LoVo (cell line): ENCODE results near the gene DCLRE1B.

Source experiments
- DNase-seq: peaks from one replicate; pipeline ENCODE4 v3.0.0-alpha.2; 2016; ENCODE audit warnings: low spot score

Gene DCLRE1B

DNA sequence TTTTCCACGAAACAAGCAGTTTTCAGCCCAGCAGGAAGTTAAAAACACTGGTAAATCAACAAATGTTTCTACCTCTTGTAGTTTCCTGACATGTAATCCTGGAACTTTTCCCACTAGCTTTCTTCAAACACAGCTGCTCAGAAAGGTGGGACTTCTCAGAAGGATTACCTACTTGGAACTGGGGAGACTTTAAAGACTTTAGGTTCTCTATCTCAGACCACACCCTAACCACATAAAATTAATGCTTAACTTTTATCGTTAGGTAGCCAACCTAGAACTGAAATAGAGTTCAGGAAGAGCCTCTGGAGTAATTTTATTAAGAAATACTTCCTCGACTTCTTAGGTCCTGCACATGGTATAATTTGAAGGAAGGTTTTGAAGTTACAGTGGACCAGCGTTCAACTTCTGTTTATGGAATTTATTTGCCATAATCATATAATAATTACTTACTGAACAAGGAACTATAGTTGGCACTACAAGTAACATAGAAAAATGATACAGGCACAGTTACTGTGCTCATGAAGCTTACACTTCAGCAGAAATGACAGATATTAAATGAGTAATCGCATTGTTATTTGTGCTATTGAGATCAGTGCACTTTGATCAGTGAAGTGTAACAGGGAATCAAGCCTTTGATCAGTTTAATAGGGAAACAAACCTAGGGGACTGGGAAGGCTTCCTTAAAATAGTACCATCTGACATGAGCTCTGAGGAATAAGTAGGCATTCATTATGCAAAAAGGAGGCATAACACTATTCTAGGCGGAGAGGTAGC lies 17.5 kb upstream of the DCLRE1B start, which contains the start of gene BCL2L15:
BCL2L15 (minus strand) TSS at position 180 of the 774 bp plus-strand sequence. CDS start 206 bp downstream, outside the sequence.
- peak; percentile 84 for DNase-seq

DNA sequence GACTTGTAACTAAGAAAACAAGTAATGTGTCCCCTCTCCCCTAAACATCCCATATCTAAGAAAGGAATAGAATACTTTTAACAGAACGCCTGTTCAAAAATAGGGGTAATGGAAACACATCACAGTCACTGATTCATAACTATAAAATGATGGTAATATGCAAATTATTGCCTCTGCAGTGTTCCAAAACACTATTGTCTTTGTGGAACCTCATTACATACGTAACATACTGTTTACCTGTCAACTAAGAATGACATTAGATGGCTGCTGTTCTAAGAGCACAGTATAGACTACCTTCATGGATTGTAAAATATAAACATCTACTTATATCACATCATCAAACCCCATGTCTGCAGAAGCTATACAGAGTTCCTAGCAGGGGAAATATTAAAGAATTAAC lies 14.3 kb upstream of the DCLRE1B start:
- no peak for DNase-seq

GRCh38 chr1:113891631-113892220 lies 13.4 kb upstream of the DCLRE1B start:
- DNase-seq, result no peak

- DNase-seq, result no peak
These were observed 11.9 kb upstream of the DCLRE1B start for GRCh38 chr1:113893267-113893666.

DNA sequence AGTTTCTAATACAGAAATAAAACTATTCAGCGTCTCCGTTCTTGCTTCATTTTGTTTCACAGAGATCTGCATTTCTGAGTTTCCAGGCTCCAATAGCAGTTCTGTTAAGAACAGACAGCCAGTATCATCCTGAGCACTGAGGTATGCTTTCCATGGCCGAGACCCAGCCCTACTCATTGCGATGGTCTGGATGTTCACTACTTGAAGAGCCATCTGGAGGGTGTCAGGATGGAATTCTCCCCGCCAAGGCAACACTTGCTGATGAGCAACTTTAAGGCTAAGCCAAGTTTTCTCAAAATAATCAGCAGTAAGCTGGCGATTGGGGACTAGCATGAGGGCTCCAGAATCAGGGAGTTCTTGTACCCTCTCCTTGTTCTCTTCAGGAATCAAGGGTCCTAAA lies 10.0 kb upstream of the DCLRE1B start:
- DNase-seq, result no peak

DNA sequence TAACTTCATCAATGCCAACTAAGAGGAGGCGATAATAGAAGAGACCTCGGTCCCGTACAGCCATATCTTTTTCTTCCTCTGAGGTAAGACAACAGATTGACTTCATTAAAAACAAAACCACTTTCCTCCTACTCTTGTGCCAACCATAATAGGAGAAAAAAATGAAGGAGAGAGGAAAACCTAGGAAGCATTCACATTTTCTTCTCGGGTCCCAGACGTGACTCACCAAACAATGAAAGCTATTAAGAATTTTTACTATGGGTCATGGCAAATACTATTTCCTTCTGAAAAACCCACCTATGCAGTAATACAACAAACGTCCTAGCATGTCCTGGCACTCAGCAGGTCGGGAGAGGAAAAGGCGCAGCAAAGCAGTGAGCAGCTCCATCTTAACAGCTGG lies 9.2 kb upstream of the DCLRE1B start:
- no peak for DNase-seq

DNA sequence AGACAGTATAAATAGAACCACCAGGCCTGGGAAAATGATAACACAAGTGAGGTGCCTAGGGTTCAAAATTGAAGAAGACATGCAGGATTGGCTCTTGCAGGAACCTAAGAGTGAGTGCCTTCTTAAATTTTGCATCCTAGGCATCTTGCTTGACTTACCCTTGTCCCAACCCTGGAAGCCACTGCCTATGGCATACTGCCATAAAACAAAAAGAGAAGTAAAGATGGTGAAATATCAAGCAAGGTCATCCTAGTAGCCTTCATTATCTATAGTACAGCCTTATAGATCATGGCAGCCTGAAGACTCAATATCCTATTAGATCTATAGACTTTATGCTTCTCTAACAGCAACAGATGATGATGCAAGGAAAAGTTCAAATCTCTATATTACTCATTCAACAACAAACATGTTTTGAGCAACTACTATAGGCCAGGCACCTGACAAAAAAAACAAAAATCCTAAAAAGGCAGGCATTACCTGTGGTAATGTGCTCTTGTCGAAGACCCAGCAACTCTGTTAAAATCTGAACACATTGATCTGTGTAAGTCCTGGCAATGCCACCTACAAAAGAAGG lies 6.8 kb upstream of the DCLRE1B start:
- DNase-seq, result no peak

DNA sequence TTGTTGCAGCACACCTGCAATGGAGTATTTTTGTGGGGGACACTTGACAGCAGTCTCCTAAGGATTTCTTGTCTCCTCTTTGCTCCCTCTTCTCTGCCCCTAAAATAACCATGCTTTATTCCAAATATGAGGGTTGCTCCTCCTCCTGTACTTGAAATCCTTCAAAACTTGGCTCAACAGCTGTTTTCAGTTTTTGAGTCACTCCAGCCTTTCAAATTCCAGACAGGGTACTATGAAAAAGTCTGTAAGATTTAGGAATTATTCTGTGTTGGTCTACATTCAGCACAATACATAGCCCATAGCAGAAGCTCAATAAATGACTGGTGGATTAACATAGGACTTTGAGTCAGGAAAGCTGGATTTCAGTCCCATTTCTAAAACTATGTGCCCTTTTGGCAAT lies 6.0 kb upstream of the DCLRE1B start:
- DNase-seq, result no peak

GRCh38 chr1:113901191-113901590 lies 3.9 kb upstream of the DCLRE1B start:
- no peak for DNase-seq

GRCh38 chr1:113903501-113904292 lies 1.4 kb upstream of the DCLRE1B start:
- DNase-seq, result no peak

- DNase-seq, result no peak
These were observed 843 bp upstream of the DCLRE1B start for GRCh38 chr1:113904293-113904673.

DNA sequence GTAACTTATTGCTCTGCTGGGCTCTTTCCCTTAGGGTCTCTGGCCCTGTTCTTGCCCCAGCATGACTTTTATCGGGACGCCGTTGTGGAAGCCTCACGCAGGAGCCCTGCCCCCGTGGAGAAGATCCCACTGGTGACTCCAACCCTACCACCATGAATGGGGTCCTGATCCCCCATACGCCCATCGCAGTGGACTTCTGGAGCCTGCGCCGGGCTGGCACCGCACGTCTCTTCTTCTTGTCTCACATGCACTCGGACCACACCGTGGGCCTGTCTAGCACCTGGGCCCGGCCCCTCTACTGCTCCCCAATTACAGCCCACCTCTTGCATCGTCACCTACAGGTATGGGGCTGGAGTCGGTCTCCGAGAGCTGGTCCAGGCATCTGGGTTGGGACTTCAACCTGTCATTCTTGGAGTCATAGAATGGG lies 322 bp downstream of the DCLRE1B start:
- DNase-seq, result peak; percentile 14

DNA sequence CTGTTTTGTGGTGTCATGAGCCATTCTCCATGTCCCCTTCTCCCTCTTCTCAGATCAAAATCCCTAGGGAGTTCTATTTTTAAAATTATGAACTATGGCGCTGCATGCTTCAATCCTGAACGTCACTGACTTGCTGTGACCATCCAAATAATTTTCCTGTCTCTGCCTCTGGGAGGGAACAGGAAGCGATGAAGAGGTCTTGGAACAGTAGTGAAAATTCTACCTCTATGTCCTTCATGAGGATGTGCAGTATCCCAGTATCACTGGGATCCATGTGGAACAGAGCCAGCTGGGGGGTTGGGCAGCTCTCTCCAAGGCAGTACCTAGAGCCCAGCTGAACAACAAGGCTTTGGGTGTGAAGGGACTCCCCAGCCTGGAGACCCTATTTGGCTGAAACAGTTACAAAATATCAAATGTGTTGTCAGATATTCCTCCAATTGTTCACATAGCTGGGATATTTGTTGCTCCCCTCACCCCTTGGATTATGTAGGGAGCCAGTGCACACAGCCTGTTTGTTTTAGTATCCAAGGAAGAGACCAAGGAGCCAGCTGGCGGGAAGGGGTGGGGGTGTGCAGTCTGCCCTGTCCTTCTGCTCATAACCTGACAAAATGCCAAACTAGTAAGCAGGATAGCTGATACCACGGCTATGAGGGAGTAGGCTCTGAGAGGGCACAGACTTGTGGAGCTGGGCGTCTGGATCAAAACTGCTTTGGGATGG lies 7.6 kb downstream of the DCLRE1B start:
- no peak for DNase-seq

GRCh38 chr1:113913312-113913668 lies 8.2 kb downstream of the DCLRE1B start:
- DNase-seq, result no peak

GRCh38 chr1:113913887-113914664 lies 8.9 kb downstream of the DCLRE1B start:
- DNase-seq, result no peak

DNA sequence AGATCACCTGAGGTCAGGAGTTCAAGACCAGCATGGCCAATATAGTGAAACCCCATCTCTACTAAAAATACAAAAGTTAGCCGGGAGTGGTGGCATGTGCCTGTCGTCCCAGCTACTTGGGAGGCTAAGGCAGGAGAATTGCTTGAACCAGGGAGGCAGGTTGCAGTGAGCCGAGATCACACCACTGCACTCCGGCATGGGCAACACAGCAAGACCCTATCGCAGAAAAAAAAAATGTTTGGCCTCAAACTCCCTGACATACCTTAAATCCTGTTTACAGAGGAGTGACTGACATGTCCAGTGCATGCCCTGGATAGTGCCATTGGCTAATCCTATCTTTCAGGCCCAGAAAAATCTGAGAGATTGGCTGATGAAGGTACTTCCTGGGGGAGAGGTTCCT lies 11.8 kb downstream of the DCLRE1B start:
- no peak for DNase-seq

DNA sequence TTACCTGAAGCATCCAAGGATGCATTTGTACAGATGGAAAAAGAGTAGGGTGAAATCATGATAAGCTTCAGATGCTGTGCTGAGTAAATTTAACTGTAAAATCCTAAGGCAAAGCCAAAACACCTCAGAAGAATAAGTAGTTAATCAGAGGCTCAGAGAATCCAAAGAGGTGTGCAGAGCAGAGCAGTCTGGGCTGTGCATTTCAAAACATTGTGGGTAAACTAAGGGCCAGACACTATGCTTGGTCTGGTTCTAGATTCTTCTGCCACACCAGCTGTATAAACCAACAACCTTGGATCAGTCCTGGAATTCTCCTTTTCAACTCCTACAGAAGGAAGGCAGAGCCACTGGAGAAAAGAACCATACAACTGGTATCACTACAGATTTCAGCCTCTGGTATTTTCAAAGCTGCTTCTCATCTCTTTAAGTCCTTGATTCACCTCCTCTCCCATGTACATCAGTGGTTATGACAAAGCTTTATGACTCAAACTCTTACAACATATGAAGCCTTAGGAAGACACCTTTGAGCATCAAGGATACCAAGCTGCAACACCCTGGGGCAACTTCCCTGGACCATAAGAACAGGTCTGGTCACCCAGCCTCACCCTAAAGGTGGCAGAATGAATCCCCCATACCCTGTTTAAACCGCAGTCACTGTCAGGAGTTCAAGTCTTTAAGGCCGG lies 12.4 kb downstream of the DCLRE1B start:
- no peak for DNase-seq

- no peak for DNase-seq
These were observed 13.1 kb downstream of the DCLRE1B start for GRCh38 chr1:113918243-113918642.

DNA sequence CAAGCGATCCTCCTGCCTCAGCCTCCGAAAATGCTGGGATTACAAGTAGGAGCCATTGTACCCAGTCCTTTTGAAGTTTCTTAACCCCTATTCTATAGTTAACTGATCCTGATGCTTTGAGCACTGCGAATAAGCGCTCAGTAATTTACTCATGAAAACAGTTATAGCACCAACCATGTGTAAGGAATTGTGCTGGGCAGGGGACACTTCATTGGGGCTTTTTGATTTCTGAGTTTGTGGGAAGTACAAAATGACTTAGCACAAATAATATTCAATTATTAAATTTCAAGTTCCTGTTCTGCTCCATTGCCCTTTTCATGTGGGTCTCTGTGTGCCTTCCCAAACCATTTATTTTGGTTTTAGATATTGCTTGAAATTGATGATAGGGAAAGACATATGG lies 17.8 kb downstream of the DCLRE1B start:
- DNase-seq, result no peak

DNA sequence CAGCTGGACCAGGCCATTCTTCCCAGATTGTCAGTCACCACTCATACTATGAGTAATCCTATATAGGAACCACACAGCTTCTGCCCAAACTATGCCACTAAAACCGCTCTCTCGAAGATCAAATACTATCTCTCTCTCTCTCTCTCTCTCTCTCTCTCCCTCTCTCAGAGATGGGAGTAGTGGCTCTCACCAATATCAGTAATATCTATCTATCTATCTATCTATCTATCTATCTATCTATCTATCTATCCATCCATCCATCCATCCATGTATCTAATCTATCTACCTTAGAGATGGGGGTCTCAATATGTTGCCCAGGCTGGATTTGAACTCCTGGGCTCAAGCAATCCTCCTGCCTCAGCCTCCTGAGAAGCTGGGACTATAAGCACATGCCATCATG lies 19.3 kb downstream of the DCLRE1B start:
- no peak for DNase-seq
